GM06990 (cell line): ENCODE data around the gene TMEM163.

Source experiments
- DNase-seq: peaks from one replicate; pipeline ENCODE4 v3.0.0-alpha.2; 2011; ENCODE audit not compliant: insufficient read length; ENCODE audit errors: extremely low read depth
- H3K27me3 ChIP-seq: replicated peaks from 2 replicates; pipeline ENCODE4 v1.6.0; 2011; ENCODE audit warnings: low read length; ENCODE audit not compliant: control insufficient read depth, insufficient read depth
- H3K36me3 ChIP-seq: 2 replicates; pipeline ENCODE4 v1.5.1; 2011; ENCODE audit warnings: low read length; ENCODE audit not compliant: control insufficient read depth, insufficient read depth
- H3K4me3 ChIP-seq: replicated peaks from 2 replicates; pipeline ENCODE4 v1.5.1; 2011; ENCODE audit warnings: low read depth, mild to moderate bottlenecking, control low read depth, low read length
- CTCF ChIP-seq: IDR thresholded peaks from 2 replicates; pipeline ENCODE4 v1.5.1; 2011; ENCODE audit warnings: low read length, control low read depth, mild to moderate bottlenecking, inconsistent platforms; ENCODE audit not compliant: insufficient read depth, poor library complexity, severe bottlenecking

The TMEM163 gene

DNA sequence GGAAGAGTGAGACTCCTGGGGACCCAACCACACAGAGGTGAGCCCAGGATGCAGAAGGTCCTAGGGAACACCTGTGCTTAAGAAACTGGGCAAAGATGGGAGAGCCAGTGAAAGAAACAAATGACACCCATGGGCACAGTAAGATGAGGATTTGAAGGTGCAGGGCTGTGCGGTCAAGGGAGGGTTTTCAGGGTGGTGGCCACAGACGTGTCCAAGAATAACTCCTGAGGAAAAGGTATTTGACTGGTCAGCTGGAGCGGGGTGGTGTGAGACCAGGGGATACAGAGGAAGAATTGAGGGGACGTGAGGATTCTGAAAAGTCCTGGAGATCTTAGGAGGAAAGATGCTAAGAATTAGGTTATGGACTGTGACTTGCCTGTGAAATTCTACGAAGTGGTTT is 142.9 kb downstream of the TMEM163 start:
- Histone ChIP-seq H3K27me3 (no peaks in the 10 kb centered on the region; the same call in 1 of the 2 replicates), H3K36me3 (no peaks in the 10 kb centered on the region), H3K4me3 (no peak overlapping the region)
- TF ChIP-seq CTCF = no peak
- DNase-seq = no peak

- Histone ChIP-seq H3K36me3 (no peaks in the 10 kb centered on the region), H3K27me3 (no peaks in the 10 kb centered on the region; the same call in 1 of the 2 replicates), H3K4me3 (no peak overlapping the region)
- TF ChIP-seq CTCF = no peak
- no peak for DNase-seq
Observed at GRCh38 chr2:134574611-134575330, 144.0 kb downstream of the TMEM163 start.

- no peak for TF ChIP-seq CTCF
- DNase-seq = no peak
- Histone ChIP-seq H3K4me3 (no peak overlapping the region), H3K27me3 (no peaks in the 10 kb centered on the region; the same call in 1 of the 2 replicates), H3K36me3 (no peaks in the 10 kb centered on the region)
Observed at GRCh38 chr2:134573724-134574123, 145.1 kb downstream of the TMEM163 start.

DNA sequence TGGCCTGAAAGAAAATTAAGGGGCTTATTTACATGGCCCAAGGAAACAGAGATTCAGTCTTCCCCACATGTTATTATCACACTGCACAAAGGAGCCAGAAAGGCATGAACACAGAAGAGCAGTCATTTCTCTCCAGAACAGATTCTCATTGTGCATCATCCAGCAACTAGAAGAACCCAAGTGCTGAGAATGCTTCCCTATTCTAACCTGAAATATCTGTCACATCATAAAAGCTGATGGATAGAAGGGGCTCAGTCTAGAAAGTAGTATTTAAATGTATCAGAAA is 145.8 kb downstream of the TMEM163 start:
- Histone ChIP-seq H3K4me3 (no peak overlapping the region), H3K27me3 (no peaks in the 10 kb centered on the region; the same call in 1 of the 2 replicates), H3K36me3 (no peaks in the 10 kb centered on the region)
- no peak for DNase-seq
- TF ChIP-seq CTCF = no peak

- no peak overlapping the region for H3K4me3 ChIP-seq
- DNase-seq = no peak
- no peaks in the 10 kb centered on the region; the same call in 1 of the 2 replicates for H3K27me3 ChIP-seq
- H3K36me3 ChIP-seq = no peaks in the 10 kb centered on the region
- TF ChIP-seq CTCF = no peak
Observed at GRCh38 chr2:134572314-134573084, 146.3 kb downstream of the TMEM163 start.

DNA sequence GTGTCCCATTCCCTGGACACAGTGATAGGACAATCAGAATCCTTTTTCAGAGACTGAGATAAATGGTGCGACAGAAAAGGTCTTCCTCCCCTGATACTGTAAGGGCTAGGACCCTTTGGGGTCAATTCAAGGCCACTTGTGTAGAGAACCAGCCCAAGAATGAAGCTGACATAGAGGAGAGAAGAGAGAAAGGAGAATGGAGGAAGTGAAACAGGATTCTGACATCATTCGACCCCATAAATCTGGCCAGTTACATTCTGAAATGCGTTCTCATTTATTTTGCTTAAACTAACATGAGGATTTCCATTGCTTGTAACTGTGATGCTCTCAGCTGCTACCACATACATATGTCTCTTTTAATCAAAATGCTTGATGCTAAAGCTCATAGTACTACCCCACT is 148.1 kb downstream of the TMEM163 start:
- H3K27me3 ChIP-seq = no peaks in the 10 kb centered on the region
- DNase-seq = no peak
- no peak overlapping the region for H3K4me3 ChIP-seq
- TF ChIP-seq CTCF = no peak
- H3K36me3 ChIP-seq = no peaks in the 10 kb centered on the region
